Liver (tissue), 9 donors: ENCODE data around the gene GMDS. TPM values are rescaled to one million over a fixed set of nuclear protein-coding genes. Genes with fewer than 3 reads are reported as not detected.

Experiments used
- DNase-seq: peaks from one replicate; pipeline ENCODE4 v3.0.0-alpha.2; 2017; ENCODE audit warnings: low spot score
- H3K27ac ChIP-seq, 2 donors: one replicate each; pipeline ENCODE4 v1.7.0; 2013; ENCODE audit warnings: inconsistent platforms in 2 of 2, low read length in 2 of 2, control low read depth in 1 of 2, low read depth in 1 of 2, mild to moderate bottlenecking in 1 of 2
- H3K27me3 ChIP-seq, 4 donors: one replicate each; pipeline versions ENCODE4 v1.6.1 to v1.7.0; 2013; ENCODE audit warnings: low read length in 3 of 4, inconsistent platforms in 1 of 4, mild to moderate bottlenecking in 1 of 4, moderate library complexity in 1 of 4; ENCODE audit not compliant: control insufficient read depth in 4 of 4, insufficient read depth in 4 of 4
- H3K36me3 ChIP-seq, 4 donors: one replicate each; pipeline versions ENCODE4 v1.6.1 to v1.7.0; 2013; ENCODE audit warnings: low read length in 3 of 4, mild to moderate bottlenecking in 3 of 4, low read depth in 1 of 4, moderate library complexity in 1 of 4; ENCODE audit not compliant: control insufficient read depth in 4 of 4, insufficient read depth in 3 of 4
- H3K4me1 ChIP-seq, 4 donors: one replicate each; pipeline versions ENCODE4 v1.6.1 to v1.7.0; 2013; ENCODE audit warnings: low read length in 3 of 4, mild to moderate bottlenecking in 3 of 4, moderate library complexity in 1 of 4; ENCODE audit not compliant: control insufficient read depth in 4 of 4, insufficient read depth in 4 of 4
- H3K4me3 ChIP-seq, 3 donors: one replicate each; pipeline versions ENCODE4 v1.6.1 to v1.7.0; 2013; ENCODE audit warnings: low read length in 3 of 3, control low read depth in 1 of 3, low read depth in 1 of 3, mild to moderate bottlenecking in 1 of 3
- H3K9ac ChIP-seq, 2 donors: one replicate each; pipeline ENCODE4 v1.7.0; 2013; ENCODE audit warnings: low read length in 2 of 2, mild to moderate bottlenecking in 2 of 2, moderate library complexity in 2 of 2, control low read depth in 1 of 2, low read depth in 1 of 2
- H3K9me3 ChIP-seq, 4 donors: one replicate each; pipeline versions ENCODE4 v1.6.1 to v1.7.0; 2013; ENCODE audit warnings: low read length in 3 of 4; ENCODE audit not compliant: control insufficient read depth in 4 of 4
- ATF3 ChIP-seq: IDR thresholded peaks from 2 replicates; pipeline ENCODE4 v1.6.1; 2016; ENCODE audit warnings: antibody characterized with exemption
- CTCF ChIP-seq: fragments of 150-350 bp; IDR thresholded peaks from 2 replicates; pipeline ENCODE4 v1.5.1; 2017; ENCODE audit warnings: improper control_type of control experiment, low read depth, low read length; ENCODE audit not compliant: missing input control
- EGR1 ChIP-seq, 2 donors: IDR thresholded peaks; 2 replicates each; pipeline ENCODE4 v1.6.1; 2016 to 2018; ENCODE audit warnings: antibody characterized with exemption in 2 of 2, low read depth in 2 of 2
- FOXA1 ChIP-seq: IDR thresholded peaks from 2 replicates; pipeline ENCODE4 v1.6.1; 2016; ENCODE audit warnings: antibody characterized with exemption
- FOXA2 ChIP-seq: IDR thresholded peaks from 2 replicates; pipeline ENCODE4 v1.6.1; 2016; ENCODE audit warnings: antibody characterized with exemption
- GABPA ChIP-seq, 2 donors: IDR thresholded peaks in 1 of 2; conservative IDR thresholded peaks in 1 of 2; 2 replicates each; pipeline ENCODE4 v1.6.1; 2016; ENCODE audit warnings: antibody characterized with exemption in 2 of 2, mild to moderate bottlenecking in 1 of 2, moderate library complexity in 1 of 2
- HNF4A ChIP-seq, 2 donors: conservative IDR thresholded peaks; 2 replicates each; pipeline ENCODE4 v1.6.1; 2016; ENCODE audit warnings: antibody characterized with exemption in 2 of 2, mild to moderate bottlenecking in 2 of 2
- HNF4G ChIP-seq: IDR thresholded peaks from 2 replicates; pipeline ENCODE4 v1.6.1; 2016; ENCODE audit warnings: antibody characterized with exemption
- JUND ChIP-seq, 2 donors: IDR thresholded peaks; 2 replicates each; pipeline ENCODE4 v1.6.1; 2016; ENCODE audit warnings: antibody characterized with exemption in 2 of 2
- MAX ChIP-seq: IDR thresholded peaks from 2 replicates; pipeline ENCODE4 v1.6.1; 2016; ENCODE audit warnings: antibody characterized with exemption
- NR2F2 ChIP-seq: IDR thresholded peaks from 2 replicates; pipeline ENCODE4 v1.6.1; 2016; ENCODE audit warnings: antibody characterized with exemption
- RAD21 ChIP-seq, 2 donors: IDR thresholded peaks; 2 replicates each; pipeline ENCODE4 v1.6.1; 2016; ENCODE audit warnings: antibody characterized with exemption in 2 of 2, mild to moderate bottlenecking in 2 of 2
- REST ChIP-seq: IDR thresholded peaks from 2 replicates; pipeline ENCODE4 v1.6.1; 2016; ENCODE audit warnings: antibody characterized with exemption, mild to moderate bottlenecking
- RXRA ChIP-seq, 2 donors: IDR thresholded peaks; 2 replicates each; pipeline ENCODE4 v1.6.1; 2017 to 2018; ENCODE audit warnings: antibody characterized with exemption in 2 of 2, mild to moderate bottlenecking in 1 of 2
- SP1 ChIP-seq: IDR thresholded peaks from 2 replicates; pipeline ENCODE4 v1.6.1; 2018; ENCODE audit warnings: antibody characterized with exemption, mild to moderate bottlenecking
- TAF1 ChIP-seq: conservative IDR thresholded peaks from 2 replicates; pipeline ENCODE4 v1.6.1; 2016; ENCODE audit warnings: antibody characterized with exemption, mild to moderate bottlenecking
- YY1 ChIP-seq: IDR thresholded peaks from 2 replicates; pipeline ENCODE4 v1.6.1; 2016; ENCODE audit warnings: antibody characterized with exemption, mild to moderate bottlenecking
- ZBTB33 ChIP-seq: IDR thresholded peaks from 2 replicates; pipeline ENCODE4 v1.6.1; 2016; ENCODE audit warnings: antibody characterized with exemption
- WGBS: extraction: QIAGEN DNeasy Blood & Tissue Kit; methylation state at CpG from one replicate; pipeline ENCODE4 v1.1.7; 2013; 5-methylcytosine and 5-hydroxymethylcytosine counted together
- polyA plus RNA-seq, 2 donors: library from polyadenylated mRNA; stranded (reverse) in 1 of 2; unstranded in 1 of 2; fragments of 200-250 nt in 1 of 2; fragments of >200 nt in 1 of 2; fragmentation: Nextera tagmentation in 1 of 2; extraction: Ambion mirVana in 1 of 2; gene quantifications; one replicate each; pipeline versions ENCODE4 v1.2.1 to v1.2.3, GENCODE V29; 2013 to 2015
- total RNA-seq, 2 donors: library from RNA; depleted of rRNA; stranded (reverse); fragments of >200 nt; gene quantifications; one replicate each; pipeline ENCODE4 v1.2.3, GENCODE V29; 2014
- donor health status: healthy.
- donor health status: healthy.
- donor health status: healthy.
- donor health status: healthy.
- donor health status: healthy.

GMDS gene
- total and polyA plus RNA-seq, 4 donors, result 3.5 to 15.6 (median 13.0) TPM

GRCh38 chr6:1834646-1835516 lies 410.5 kb downstream of the GMDS start:
- Histone ChIP-seq H3K9ac (no peak overlapping the region), H3K4me1 (peaks cover 0 to 26% (median 10%) of the 10 kb centered on the region in 4 donors), H3K27ac (no peak overlapping the region), H3K36me3 (no peaks in the 10 kb centered on the region), H3K27me3 (no peaks in the 10 kb centered on the region), H3K4me3 (no peak overlapping the region), H3K9me3 (no peaks in the 10 kb centered on the region)
- TF ChIP-seq JUND (IDR thresholded peaks at IDR 0.05) (no peak), REST (no peak), CTCF (no peak), GABPA (IDR thresholded peaks at IDR 0.05 in 1 of 2, conservative IDR thresholded peaks at IDR 0.05 in 1 of 2) (no peak), FOXA2 (no peak), YY1 (no peak), SP1 (no peak), ZBTB33 (no peak), HNF4G (no peak), RAD21 (IDR thresholded peaks at IDR 0.05) (no peak)
- no peak for DNase-seq
- 90% methylated on average over 10 of the region's 10 CpGs for WGBS

GRCh38 chr6:1834207-1834606 lies 411.2 kb downstream of the GMDS start:
- 94% methylated on average over 2 of the region's 2 CpGs for WGBS
- TF ChIP-seq CTCF, result no peak
- no peak for TF ChIP-seq SP1
- TF ChIP-seq YY1, result no peak
- no peak for TF ChIP-seq FOXA2
- no peak for TF ChIP-seq ATF3
- TF ChIP-seq NR2F2, result no peak
- no peak for TF ChIP-seq GABPA (IDR thresholded peaks at IDR 0.05 in 1 of 2, conservative IDR thresholded peaks at IDR 0.05 in 1 of 2)
- TF ChIP-seq EGR1 (IDR thresholded peaks at IDR 0.05; ENCODE audit: low read depth in 2 of 2), result no peak
- no peak for TF ChIP-seq RAD21 (IDR thresholded peaks at IDR 0.05)
- TF ChIP-seq FOXA1, result no peak
- no peak for TF ChIP-seq TAF1
- no peak for TF ChIP-seq HNF4G
- no peak for TF ChIP-seq MAX
- no peak for TF ChIP-seq HNF4A (conservative IDR thresholded peaks at IDR 0.05)
- TF ChIP-seq ZBTB33, result no peak
- TF ChIP-seq RXRA (IDR thresholded peaks at IDR 0.05), result no peak
- TF ChIP-seq JUND (IDR thresholded peaks at IDR 0.05), result no peak

More at GRCh38 chr6:1834207-1834606, 411.2 kb downstream of the GMDS start:
- Histone ChIP-seq H3K27ac (no peak overlapping the region), H3K4me1 (peaks cover 0 to 20% (median 8%) of the 10 kb centered on the region in 4 donors), H3K9me3 (no peaks in the 10 kb centered on the region), H3K36me3 (no peaks in the 10 kb centered on the region), H3K9ac (no peak overlapping the region), H3K27me3 (no peaks in the 10 kb centered on the region), H3K4me3 (no peak overlapping the region)
- no peak for DNase-seq
